GM21381 (cell line): Measurements from ENCODE around the gene SACM1L.
"Not testable (repeated sequence)": the region's sequence is repeated elsewhere in the genome, so short reads cannot be mapped to it uniquely, and the experiment has no call there.

Source experiments
- ATAC-seq: cut with Tn5 transposase; IDR thresholded peaks from one replicate; pipeline ENCODE4 v1.9.1; 2021; ENCODE audit warnings: mild to moderate bottlenecking, moderate library complexity; ENCODE audit not compliant: unreplicated experiment

Gene SACM1L

GRCh38 chr3:45737234-45737633 lies 48.0 kb downstream of the SACM1L start:
- no peak for ATAC-seq

GRCh38 chr3:45739991-45740390 lies 50.8 kb downstream of the SACM1L start:
- ATAC-seq = no peak

GRCh38 chr3:45741247-45741646 lies 52.1 kb downstream of the SACM1L start:
- ATAC-seq = no peak

- ATAC-seq = no peak
Measured at GRCh38 chr3:45741742-45742460, 52.7 kb downstream of the SACM1L start.

GRCh38 chr3:45742461-45743089 lies 53.4 kb downstream of the SACM1L start:
- no peak for ATAC-seq

GRCh38 chr3:45746165-45746776 lies 57.1 kb downstream of the SACM1L start:
- no peak for ATAC-seq

GRCh38 chr3:45746777-45747622 lies 57.8 kb downstream of the SACM1L start:
- no peak for ATAC-seq

- ATAC-seq = no peak
Measured at GRCh38 chr3:45748068-45748467, 58.9 kb downstream of the SACM1L start.

- not testable (repeated sequence) for ATAC-seq
Measured at GRCh38 chr3:45749036-45749600, 59.9 kb downstream of the SACM1L start.

GRCh38 chr3:45749880-45750279 lies 60.7 kb downstream of the SACM1L start:
- ATAC-seq = no peak

- ATAC-seq = no peak
Measured at GRCh38 chr3:45751537-45752242, 62.5 kb downstream of the SACM1L start.

- no peak for ATAC-seq
Measured at GRCh38 chr3:45753095-45753494, 63.9 kb downstream of the SACM1L start.

- no peak for ATAC-seq
Measured at GRCh38 chr3:45754461-45754860, 65.3 kb downstream of the SACM1L start.

GRCh38 chr3:45756055-45756454 lies 66.9 kb downstream of the SACM1L start:
- ATAC-seq = no peak

- ATAC-seq = not testable (repeated sequence)
Measured at GRCh38 chr3:45757141-45757540, 67.9 kb downstream of the SACM1L start.

- no peak for ATAC-seq
Measured at GRCh38 chr3:45758871-45759270, 69.7 kb downstream of the SACM1L start.

- ATAC-seq = no peak
Measured at GRCh38 chr3:45759851-45760250, 70.7 kb downstream of the SACM1L start.

GRCh38 chr3:45760878-45761711 lies 71.9 kb downstream of the SACM1L start:
- no peak for ATAC-seq

- ATAC-seq = no peak
Measured at GRCh38 chr3:45761831-45762230, 72.6 kb downstream of the SACM1L start.
